Astrocyte (in vitro differentiated cells and primary cell): ENCODE results near the gene HAS3.

Source experiments
- EZH2 ChIP-seq: IDR thresholded peaks from 2 replicates; pipeline ENCODE4 v1.6.1; 2012; ENCODE audit warnings: mild to moderate bottlenecking, low read length, inconsistent platforms; ENCODE audit not compliant: insufficient read depth
- TF ChIP-seq, protein P1 (sequence below): IDR thresholded peaks from 2 replicates; pipeline ENCODE4 v1.5.1; 2011; ENCODE audit warnings: low read depth, mild to moderate bottlenecking, inconsistent platforms, low read length, moderate library complexity; ENCODE audit not compliant: insufficient read depth

DNA sequence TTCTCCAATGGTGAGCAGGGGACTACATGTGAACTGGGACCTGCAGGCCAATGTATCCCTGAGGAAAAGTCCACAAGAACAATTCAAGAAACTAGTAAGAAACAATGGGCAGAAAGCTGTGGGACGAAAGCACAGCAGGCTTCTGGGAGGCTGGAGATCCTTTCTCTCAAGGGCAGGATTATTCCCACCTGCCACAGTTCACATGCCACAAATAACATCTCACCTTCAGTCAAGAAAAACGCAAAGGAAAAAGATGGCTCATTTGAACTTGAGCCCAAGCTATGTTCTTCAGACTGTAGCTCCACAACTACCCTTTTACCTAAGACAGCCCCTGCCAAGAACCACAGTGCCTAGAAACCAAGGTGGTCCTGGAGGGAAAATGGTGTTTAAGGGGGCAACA, 13.0 kb downstream of the HAS3 start:
- TF ChIP-seq, protein P1, sequence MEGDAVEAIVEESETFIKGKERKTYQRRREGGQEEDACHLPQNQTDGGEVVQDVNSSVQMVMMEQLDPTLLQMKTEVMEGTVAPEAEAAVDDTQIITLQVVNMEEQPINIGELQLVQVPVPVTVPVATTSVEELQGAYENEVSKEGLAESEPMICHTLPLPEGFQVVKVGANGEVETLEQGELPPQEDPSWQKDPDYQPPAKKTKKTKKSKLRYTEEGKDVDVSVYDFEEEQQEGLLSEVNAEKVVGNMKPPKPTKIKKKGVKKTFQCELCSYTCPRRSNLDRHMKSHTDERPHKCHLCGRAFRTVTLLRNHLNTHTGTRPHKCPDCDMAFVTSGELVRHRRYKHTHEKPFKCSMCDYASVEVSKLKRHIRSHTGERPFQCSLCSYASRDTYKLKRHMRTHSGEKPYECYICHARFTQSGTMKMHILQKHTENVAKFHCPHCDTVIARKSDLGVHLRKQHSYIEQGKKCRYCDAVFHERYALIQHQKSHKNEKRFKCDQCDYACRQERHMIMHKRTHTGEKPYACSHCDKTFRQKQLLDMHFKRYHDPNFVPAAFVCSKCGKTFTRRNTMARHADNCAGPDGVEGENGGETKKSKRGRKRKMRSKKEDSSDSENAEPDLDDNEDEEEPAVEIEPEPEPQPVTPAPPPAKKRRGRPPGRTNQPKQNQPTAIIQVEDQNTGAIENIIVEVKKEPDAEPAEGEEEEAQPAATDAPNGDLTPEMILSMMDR = no peak
- TF ChIP-seq EZH2 = no peak
